Left ventricle myocardium superior (tissue), 1 donor: ENCODE measurements around the gene KCTD3. TPM values are rescaled to one million over a fixed set of nuclear protein-coding genes. Genes with fewer than 3 reads are reported as not detected.

ENCODE experiments used
- ATAC-seq: fragments of 200-7000 bp; cut with Tn5 transposase; one replicate; pipeline ENCODE4 v1.9.1; 2020; ENCODE audit warnings: mild to moderate bottlenecking, moderate library complexity
- DNase-seq: peaks from one replicate; pipeline ENCODE4 v3.0.0-alpha.2; 2020
- intact Hi-C: fragments of 100-400 bp; cut with micrococcal nuclease; formaldehyde crosslinking; loops from one replicate; pipeline ENCODE4 v1.11.0; 2022
- total RNA-seq: library from RNA; stranded (reverse); fragmentation: NEBNext Ultra II Directional; extraction: Animal tissue kit (Norgen Biotek cat#: 25700); gene quantifications from one replicate; pipeline ENCODE4 v1.2.1, GENCODE V29; 2021
- donor health status: DM: no; HTN: yes; CAD: no; lungs with severe emphysema.

The KCTD3 gene
- total RNA-seq, 1 donor from 2014 or later: 13.6 TPM

- ATAC-seq: no peak
- intact Hi-C loops: no loop called here
- no peak for DNase-seq
Measured at GRCh38 chr1:215600258-215600792, 33.2 kb downstream of the KCTD3 start.

GRCh38 chr1:215600867-215601266 is 33.8 kb downstream of the KCTD3 start:
- ATAC-seq: no peak
- DNase-seq: no peak
- intact Hi-C loops: no loop called here

DNA sequence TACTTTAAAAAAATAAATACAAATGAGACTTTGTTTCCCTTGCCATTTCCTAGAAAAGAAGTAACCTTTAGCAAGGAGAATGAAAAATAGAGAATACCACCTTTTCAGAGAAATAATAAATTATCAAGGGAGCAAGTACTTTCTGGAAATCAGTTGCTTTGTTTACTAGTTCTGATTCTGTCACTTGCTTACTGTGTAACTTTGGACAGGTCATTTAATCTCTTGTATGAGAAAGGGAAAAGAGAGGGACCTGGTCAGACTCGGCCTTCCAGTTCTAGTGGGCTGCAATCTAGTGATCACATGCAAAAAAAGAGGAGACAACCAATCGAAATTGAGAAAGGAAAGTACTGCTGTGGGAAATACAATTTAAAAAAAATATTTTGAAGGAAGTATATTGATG is 34.2 kb downstream of the KCTD3 start:
- ATAC-seq: no peak
- intact Hi-C loops: no loop called here

DNA sequence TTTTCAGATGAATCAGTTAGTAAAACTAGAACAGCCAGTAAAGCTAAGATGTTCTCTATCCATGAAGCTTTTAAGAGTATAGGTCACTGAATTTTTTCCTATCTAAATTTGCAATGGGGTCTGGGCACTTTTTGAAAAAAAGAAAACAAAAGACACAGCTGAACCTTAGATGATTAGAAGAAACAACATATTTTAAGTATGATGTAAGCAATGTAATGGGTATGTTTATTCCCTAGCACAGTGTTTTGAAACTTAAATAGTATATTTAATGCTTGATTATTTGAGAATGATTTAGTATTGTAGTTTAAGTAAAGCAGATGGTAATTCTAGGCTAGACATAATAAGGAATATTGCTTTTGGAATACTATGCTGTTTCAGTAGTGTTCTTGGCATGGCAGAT is 36.2 kb downstream of the KCTD3 start:
- intact Hi-C loops: no loop called here
- ATAC-seq (no peak), DNase-seq (no peak)

More for the DNA sequence above, 34.2 kb downstream of the KCTD3 start:
- DNase-seq: no peak

DNA sequence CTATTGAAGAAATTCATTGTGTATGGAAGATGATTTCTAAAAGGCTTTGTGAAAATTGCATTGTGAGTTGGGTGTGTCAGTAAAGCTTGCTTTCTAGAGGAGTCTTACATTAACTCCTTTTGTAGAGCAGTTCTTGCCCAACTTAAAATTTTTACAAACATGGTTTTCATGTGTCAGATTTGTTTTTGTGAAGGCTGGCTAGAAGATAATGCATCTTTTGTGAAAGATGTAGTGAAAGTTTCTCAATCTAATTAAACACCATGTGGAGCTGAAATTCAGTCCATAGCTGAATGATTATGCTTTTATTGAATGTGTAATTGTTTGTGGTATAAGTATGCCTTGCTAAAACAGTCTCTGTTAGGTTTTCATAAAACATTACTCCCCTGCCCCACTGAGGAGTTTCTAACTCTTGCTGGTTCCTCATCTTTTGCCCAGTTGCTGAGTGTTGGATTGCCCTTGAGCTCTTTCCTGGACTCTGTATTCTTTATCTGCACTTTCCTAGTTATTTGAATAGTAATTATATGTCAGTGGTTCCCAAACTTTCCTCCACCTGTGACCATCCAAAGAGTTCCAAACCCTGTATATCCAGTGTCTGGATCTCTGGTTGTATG is 38.0 kb downstream of the KCTD3 start:
- intact Hi-C loops: no loop called here
- DNase-seq: no peak
- ATAC-seq: no peak

- DNase-seq (no peak), ATAC-seq (no peak)
- intact Hi-C loops: no loop called here
Measured at GRCh38 chr1:215606036-215606435, 38.9 kb downstream of the KCTD3 start.

GRCh38 chr1:215606564-215607168 is 39.6 kb downstream of the KCTD3 start:
- DNase-seq (no peak), ATAC-seq (no peak)
- intact Hi-C loops: no loop called here

GRCh38 chr1:215607412-215607811 is 40.3 kb downstream of the KCTD3 start:
- intact Hi-C loops: no loop called here
- DNase-seq: no peak
- ATAC-seq: no peak

DNA sequence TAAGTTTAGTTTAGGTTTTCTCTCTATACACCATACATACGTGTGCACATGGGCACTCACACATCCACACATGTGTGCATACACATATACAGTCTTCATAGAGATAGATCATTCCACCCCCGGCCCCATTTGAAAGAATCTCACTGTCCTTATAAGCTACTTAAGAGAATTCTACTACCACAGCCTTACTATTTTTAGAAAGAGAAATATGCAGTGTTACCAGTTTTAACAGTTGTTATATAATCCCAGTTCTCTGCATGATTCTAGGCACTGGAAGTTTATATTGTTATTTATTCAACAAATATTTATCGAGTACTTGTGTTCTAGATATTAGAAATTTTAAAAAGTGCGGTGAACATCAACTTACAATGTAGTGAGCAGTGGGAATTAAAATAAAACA is 41.5 kb downstream of the KCTD3 start:
- ATAC-seq (peak; percentile 60), DNase-seq (no peak)
- intact Hi-C loops: no loop called here

- no peak for ATAC-seq
- DNase-seq: no peak
- intact Hi-C loops: no loop called here
Measured at GRCh38 chr1:215612391-215612790, 45.3 kb downstream of the KCTD3 start.

- intact Hi-C loops: no loop called here
- no peak for ATAC-seq
Measured at GRCh38 chr1:215617979-215618378, 50.9 kb downstream of the KCTD3 start.

GRCh38 chr1:215623162-215623561 is 56.1 kb downstream of the KCTD3 start:
- ATAC-seq: no peak
- intact Hi-C loops: no loop called here
- DNase-seq: no peak

More at GRCh38 chr1:215617979-215618378, 50.9 kb downstream of the KCTD3 start:
- no peak for DNase-seq

DNA sequence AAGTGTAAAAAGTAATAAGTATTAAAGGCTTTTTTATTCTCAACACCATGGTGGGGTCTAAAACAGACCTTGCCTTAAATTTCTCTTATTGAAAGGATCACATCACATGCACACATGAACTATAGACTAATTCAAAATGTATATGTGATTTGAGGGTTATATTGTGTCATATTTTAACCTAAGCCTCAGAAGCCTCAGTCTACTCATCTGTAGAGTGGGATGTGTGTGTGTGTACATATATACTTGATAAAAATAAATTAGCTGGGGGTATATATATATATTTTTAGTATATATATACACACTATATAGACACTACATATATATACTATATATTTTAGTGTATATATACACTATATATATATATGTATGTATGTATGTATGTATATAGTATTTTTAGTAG is 58.8 kb downstream of the KCTD3 start:
- intact Hi-C loops: no loop called here
- no peak for DNase-seq
- no peak for ATAC-seq

DNA sequence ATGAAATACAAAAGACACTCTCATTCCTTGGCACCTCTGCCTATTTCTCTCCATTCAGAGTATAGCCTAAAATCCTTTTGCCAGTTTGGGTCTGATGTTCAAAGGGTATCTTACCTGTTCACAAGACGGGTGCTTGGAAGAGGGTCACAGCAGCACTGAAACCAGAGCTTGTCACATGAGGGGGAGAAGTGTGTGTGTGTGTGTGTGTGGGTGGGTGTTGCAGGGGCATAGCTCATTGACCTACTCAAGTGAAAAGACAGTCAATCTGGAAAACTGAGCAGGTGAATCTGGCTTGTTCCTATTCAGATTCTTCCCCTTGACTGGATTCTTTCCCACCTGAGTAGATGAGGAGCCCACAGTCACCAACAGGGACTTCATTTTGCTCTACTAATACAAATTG is 63.9 kb downstream of the KCTD3 start:
- ATAC-seq (no peak), DNase-seq (no peak)

DNA sequence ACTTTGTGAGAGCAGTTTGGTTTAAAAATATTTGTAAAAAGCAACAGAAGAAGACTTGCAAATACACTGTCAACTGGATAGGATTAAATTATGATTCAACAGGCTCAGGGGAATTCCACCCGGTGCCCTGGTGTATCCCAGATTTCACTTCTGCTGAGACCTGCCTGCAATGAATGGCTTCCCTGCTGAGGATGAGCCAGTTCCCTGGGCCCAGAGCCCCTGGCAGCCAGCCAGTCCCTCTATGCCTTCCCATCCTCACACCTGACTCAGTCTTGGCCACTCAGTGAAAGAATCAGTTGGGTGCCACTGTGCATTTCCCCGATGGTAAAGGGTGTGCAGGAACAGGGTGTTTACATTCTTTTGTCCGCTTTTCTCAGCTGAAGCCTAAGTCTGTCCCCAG is 64.4 kb downstream of the KCTD3 start:
- ATAC-seq (peak; percentile 17), DNase-seq (peak; percentile 46)
- intact Hi-C loops: no loop called here

More for the DNA sequence above, 63.9 kb downstream of the KCTD3 start:
- intact Hi-C loops: no loop called here

GRCh38 chr1:215635827-215636226 is 68.7 kb downstream of the KCTD3 start:
- intact Hi-C loops: no loop called here
- no peak for ATAC-seq
- DNase-seq: no peak

GRCh38 chr1:215636258-215636965 is 69.3 kb downstream of the KCTD3 start:
- DNase-seq (peak; percentile 33), ATAC-seq (peak; percentile 91)
- intact Hi-C loops: no loop called here

- intact Hi-C loops: no loop called here
- peak; percentile 80 for ATAC-seq
- no peak for DNase-seq
Measured at GRCh38 chr1:215637041-215637573, 70.0 kb downstream of the KCTD3 start.

DNA sequence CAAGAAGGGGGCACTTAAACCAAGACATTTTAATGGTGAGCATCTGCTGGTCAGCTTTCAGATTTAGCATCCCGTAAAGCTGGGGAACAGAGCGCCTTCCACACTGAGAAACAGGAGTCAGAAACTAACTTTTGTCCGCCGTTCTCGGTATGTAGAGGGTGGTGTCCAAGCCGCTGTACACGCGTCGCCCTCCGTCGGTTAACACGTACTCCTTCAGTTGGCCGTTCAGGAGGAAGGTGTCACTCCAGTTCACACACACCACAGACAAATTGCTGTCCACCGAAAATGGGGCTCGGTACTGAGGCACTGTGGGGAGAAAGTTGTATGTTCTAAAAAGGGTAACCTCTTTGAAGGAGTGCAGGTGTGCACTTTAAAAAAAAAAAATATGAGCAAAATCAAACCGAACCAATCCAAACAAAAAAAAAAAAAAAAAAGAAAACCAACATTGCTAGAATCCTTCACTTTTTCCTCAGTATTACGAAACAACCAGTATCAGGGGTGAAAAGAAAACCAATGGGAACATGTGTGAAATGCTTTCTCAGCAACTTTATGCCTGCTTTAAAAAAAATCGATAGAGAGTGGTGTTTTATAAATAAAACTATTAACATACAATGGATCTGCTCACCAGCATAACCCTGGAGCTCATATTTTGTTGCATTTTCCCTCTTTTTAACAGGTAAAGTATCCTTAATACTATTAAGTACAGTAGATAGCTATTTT is 73.5 kb downstream of the KCTD3 start:
- DNase-seq (no peak), ATAC-seq (no peak)
- intact Hi-C loops: no loop called here
